GM19324 (cell line): ENCODE results near the gene TAOK2.

Experiments used
- ATAC-seq: cut with Tn5 transposase; IDR thresholded peaks from one replicate; pipeline ENCODE4 v1.9.1; 2021; ENCODE audit warnings: mild to moderate bottlenecking, moderate library complexity; ENCODE audit not compliant: unreplicated experiment, low FRiP score

The TAOK2 gene

GRCh38 chr16:30041841-30042240 is 68.2 kb downstream of the TAOK2 start:
- no peak for ATAC-seq
